Upper lobe of left lung (tissue), 4 donors: ENCODE data around the gene SLC1A5.

Experiments used
- EP300 ChIP-seq, 4 donors: sonication (generic); formaldehyde crosslinking; IDR thresholded peaks; one replicate each; pipeline ENCODE4 v1.5.1; 2017; ENCODE audit warnings: antibody characterized with exemption in 4 of 4, control low read depth in 2 of 4
- TF ChIP-seq, protein P1 (sequence below), 6 experiments: fragments of 450-650 bp in 4 of 6; fragments of 200-600 bp in 2 of 6; sonication (generic) in 2 of 6; IDR thresholded peaks; one replicate each; pipeline ENCODE4 v1.5.1; 2016 to 2019; ENCODE audit warnings: antibody characterized with exemption in 6 of 6

DNA sequence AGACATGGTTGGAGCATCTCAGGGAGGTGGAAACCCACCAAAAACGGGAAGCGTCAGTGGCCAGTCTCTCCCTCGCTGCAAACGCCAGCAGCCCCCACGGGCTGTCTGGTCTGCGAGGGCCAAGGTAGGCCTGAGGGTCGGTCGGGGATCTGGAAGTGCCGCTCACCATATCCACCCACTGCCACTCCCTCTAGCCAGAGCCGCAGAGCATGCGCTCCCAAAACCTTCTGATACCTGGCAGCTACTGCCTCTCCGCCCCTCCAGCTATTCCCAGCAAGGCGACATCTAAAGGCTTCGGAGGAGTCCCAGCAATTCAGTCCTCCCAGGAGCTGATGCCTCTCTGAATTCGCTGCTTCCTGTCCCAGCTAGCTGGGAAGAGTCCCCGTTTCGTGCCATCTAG is 46.9 kb downstream of the SLC1A5 start:
- TF ChIP-seq, protein P1, sequence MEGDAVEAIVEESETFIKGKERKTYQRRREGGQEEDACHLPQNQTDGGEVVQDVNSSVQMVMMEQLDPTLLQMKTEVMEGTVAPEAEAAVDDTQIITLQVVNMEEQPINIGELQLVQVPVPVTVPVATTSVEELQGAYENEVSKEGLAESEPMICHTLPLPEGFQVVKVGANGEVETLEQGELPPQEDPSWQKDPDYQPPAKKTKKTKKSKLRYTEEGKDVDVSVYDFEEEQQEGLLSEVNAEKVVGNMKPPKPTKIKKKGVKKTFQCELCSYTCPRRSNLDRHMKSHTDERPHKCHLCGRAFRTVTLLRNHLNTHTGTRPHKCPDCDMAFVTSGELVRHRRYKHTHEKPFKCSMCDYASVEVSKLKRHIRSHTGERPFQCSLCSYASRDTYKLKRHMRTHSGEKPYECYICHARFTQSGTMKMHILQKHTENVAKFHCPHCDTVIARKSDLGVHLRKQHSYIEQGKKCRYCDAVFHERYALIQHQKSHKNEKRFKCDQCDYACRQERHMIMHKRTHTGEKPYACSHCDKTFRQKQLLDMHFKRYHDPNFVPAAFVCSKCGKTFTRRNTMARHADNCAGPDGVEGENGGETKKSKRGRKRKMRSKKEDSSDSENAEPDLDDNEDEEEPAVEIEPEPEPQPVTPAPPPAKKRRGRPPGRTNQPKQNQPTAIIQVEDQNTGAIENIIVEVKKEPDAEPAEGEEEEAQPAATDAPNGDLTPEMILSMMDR (IDR thresholded peaks at IDR 0.05): no peak
- no peak for TF ChIP-seq EP300 (IDR thresholded peaks at IDR 0.05)
